GM18909 (cell line): Measurements from ENCODE around the gene TNRC6A.

Experiments
- ATAC-seq: cut with Tn5 transposase; IDR thresholded peaks from one replicate; pipeline ENCODE4 v1.9.1; 2021; ENCODE audit warnings: mild to moderate bottlenecking; ENCODE audit not compliant: unreplicated experiment, poor library complexity

The TNRC6A gene

GRCh38 chr16:24753437-24753836 is 24.0 kb downstream of the TNRC6A start:
- ATAC-seq = no peak

- ATAC-seq = no peak
Measured at GRCh38 chr16:24754543-24754942, 25.1 kb downstream of the TNRC6A start.

DNA sequence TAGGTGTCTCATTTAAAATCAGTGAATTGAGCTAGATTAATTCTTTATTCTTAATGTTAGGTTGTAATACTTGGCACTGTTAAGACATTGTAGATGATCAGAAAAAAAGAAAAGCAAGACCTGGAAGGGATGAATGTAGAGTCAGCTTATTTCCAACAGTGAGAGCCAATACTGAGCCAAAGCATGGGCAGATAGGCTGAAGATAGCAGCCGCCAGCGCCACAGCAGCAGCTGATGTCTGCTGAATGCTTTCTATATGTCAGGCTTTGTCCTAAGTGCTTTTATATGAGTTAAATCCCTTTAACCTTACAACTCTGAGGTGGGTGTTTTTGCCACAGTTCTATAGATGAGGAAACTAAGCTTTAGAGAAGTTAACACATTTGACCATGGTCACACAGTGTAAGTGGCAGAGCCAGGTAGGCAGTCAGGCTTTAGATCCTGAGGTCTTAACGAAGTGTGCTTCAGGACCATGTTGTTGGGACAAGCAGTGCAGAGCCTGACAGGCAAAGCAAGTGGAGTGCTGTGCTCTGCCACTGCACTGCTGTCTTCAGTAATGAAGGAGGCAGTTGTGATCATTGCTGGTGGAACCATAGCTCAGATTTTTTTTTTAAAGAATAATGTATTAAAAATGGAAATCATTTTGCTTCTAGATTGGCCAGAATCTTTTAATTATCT is 25.9 kb downstream of the TNRC6A start:
- no peak for ATAC-seq

- ATAC-seq = no peak
Measured at GRCh38 chr16:24758373-24758772, 28.9 kb downstream of the TNRC6A start.

- no peak for ATAC-seq
Measured at GRCh38 chr16:24759006-24759405, 29.6 kb downstream of the TNRC6A start.

DNA sequence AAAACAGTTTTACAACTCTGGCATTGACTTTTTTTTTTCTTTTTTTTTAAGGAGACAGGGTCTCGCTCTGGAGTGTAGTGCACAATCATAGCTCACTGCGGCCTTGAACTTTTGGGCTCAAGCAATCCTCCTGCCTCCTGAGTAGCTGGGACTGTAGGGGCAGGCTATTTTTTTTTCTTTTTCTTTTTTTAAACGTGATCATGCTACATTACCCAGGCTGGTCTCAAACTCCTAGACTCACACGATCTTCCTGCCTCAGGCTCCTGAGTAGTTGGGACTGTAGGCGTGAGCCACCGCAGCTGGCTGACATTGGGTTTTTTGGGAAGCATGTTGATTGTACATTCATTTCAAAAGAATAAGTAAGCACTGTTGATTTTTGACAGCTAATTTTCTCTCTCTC is 32.1 kb downstream of the TNRC6A start:
- ATAC-seq = no peak

DNA sequence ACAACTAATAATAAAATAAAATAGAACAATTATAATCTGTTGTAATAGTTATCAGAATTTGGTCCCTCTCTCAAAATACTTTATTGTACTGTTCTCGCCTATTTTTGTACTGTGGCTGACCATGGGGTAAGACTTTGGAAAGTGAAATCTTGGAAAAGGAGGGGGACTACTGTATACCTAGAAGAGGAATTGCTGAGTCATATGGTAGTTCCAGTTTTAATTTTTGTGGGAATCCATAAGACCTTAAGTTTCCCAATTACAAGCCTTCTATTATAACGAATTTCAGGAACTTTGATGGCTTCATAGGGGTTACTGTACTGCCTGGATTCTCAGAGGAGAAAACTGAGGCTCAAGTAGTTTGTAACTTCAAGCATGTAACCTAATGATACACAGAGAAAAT is 35.5 kb downstream of the TNRC6A start:
- no peak for ATAC-seq

DNA sequence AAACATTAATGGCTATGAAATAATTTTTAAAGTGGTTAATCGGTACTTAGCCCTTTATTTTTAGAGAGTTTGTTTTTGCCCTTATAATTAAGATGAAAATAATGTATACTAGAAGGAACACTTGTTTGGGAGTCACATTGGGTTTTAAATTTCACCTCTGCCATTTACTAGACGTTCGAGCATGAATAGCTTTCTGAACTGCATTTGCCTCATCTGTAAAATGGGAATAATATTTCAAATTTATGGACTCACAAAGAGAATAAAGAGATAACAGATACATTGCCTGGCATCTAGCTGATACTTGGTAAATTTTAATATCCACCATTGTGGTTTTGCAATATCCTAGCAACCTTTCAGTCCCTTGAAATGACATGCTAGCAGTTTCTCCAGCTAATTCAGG is 36.6 kb downstream of the TNRC6A start:
- ATAC-seq = no peak

GRCh38 chr16:24769806-24770205 is 40.4 kb downstream of the TNRC6A start:
- ATAC-seq = no peak

DNA sequence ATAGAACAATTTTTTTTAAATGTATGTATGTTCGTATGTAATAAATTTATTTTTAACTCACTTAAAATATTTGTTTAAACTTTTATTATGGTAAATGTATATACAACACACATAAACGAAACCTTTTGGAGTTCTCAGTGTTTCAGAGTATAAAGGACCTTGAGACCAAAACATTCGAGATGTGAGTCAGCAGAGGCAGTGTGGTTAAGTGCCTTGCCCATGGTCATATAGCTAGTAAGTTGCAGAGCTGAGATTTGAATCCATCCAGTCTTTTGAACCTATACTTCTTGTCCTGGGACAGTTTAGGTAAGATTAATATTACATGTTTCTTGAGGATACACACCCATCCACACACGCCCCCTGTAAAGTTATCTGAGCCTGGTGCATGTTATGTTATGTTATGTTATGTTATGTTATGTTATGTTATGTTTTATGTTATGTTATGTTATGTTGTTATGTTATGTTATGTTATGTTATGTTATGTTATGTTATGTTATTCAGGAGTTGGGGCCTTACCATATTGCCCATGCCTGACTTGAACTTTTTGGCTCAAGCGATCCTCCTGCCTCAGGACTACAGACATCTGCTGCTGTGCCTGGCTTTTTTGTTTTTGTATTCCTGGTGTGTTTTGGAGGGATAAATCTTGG is 41.8 kb downstream of the TNRC6A start:
- ATAC-seq = no peak

DNA sequence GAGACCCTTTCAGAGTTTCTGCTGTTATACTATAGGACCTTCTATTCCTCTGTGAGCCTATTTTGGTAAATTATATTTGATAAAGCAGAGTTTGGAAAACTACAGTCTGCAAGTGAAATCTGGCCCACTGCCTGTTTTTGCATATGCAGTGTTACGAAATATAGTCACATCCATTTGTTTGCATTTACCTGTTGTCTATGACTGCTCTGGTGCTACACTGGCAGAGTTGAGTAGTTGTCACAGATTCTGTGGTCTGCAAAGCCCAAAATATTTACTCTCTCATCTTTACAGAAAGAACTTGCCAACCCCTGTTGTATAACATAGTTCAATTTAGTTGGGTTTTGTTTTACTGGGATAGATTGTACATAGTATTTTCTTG is 42.3 kb downstream of the TNRC6A start:
- no peak for ATAC-seq

DNA sequence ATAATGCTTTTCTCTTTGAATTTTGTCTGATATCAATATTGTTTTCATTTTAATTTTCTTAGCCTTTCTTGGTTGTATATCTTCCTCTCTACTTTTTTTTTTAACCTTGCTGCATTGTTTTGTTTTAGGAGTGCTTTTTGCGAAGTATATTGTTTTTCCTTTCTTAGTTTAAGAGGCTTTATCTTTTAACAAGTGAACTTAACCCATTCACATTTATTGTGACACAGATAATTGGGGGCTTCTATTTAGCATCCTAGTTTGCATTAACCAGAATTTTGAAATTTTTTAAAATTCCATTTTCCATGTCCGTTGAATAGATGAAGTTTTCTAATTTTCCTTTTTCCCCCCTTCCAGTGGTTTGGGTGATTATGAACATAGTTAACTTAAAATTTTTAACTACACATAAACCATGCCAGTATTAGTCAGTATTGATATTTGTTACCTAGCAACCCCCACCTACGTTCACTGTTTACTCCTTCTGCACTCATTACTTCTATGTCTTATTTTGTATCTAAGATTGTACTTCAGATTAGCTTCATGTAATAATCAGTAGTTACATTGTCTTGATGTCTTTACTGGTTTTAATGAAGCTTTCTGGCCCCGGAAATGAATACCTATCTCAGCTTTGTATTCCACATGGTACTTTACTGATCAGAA is 44.4 kb downstream of the TNRC6A start:
- ATAC-seq = no peak

- no peak for ATAC-seq
Measured at GRCh38 chr16:24774510-24774909, 45.1 kb downstream of the TNRC6A start.

DNA sequence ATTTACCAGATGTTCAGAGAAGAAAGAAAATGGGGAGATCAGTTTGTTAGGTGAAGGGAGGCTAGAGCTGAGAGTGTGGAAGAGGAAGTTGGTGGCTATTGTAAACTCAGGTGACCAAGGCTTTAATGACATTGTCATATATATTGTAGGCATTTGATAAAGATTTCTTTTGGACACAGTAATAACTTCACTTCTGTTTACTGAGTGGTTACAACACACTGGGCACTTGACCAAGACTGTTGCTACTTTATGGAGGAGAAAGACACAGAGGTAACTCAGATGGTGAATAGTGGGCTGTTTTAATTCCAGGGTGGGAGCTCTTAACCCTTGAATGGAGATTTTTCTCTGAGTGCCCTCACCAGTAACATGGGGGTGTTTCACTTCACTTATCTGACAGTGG is 46.0 kb downstream of the TNRC6A start:
- no peak for ATAC-seq

DNA sequence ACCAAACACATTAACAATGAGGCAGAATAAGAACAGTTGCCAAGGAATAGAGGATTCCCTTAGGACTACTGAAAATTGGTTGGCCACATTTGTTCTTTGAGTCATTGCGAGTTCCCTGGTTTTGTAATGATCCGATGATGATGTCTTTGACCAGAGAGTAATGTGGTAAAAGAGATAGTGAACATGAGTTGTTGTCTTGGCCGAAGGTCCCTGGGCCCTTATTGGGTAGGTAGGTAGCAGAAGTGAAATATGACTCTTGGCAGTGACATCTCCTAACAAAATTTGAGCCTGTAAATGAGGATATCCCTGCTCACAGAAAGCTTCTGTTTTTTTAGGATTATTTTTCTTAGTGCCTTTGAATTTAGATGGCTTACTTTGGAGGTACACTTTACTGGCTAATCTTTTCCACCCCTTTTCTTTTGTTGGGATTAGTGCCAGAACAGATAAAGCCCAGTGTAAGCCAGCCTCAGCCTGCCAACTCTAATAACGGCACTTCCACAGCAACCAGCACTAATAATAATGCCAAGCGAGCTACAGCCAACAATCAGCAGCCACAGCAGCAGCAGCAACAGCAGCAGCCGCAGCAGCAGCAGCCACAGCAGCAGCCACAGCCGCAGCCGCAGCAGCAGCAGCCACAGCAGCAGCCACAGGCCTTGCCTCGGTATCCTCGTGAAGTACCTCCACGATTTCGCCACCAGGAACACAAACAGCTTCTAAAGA is 47.2 kb downstream of the TNRC6A start:
- no peak for ATAC-seq

DNA sequence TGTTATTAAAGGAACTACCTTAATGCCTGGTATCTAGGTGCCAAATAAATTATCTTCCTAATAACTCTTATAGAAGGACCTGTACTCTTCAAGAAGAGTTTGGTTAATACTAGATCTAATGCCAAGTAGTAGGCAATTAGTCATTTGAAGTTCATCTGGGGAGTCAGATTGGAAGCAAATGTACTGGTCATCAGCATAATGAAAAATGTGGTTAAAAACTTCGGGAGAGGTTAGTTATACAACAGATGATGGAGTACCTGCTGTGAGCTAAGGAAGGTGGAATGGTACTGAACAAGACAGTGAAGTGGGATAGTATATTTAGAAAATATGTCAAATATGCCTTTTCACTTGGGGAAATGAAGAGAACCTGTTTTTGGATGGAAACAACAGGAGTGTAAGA is 49.2 kb downstream of the TNRC6A start:
- no peak for ATAC-seq

DNA sequence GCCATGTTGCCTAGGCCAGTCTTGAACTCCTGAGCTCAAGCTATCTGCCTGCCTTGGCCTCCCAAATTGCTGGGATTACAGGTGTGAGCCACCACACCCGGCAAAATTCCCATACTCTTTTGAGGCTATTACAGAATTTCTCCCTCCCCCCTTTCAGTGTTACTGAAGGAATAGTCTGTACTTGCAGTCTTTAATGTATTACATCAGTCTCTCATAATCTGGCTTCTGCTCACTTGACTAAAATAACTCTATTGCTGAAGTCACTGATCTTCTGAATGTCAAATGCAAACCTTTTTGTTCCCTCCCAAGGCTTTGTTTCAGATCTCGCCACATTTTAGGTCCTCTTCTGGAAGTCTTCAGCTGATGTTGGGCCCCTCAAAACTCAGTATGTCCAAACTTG is 51.8 kb downstream of the TNRC6A start:
- ATAC-seq = no peak

- ATAC-seq = no peak
Measured at GRCh38 chr16:24784121-24784520, 54.7 kb downstream of the TNRC6A start.

GRCh38 chr16:24789881-24790280 is 60.4 kb downstream of the TNRC6A start:
- no peak for ATAC-seq

GRCh38 chr16:24800586-24800985 is 71.1 kb downstream of the TNRC6A start:
- ATAC-seq = no peak

- no peak for ATAC-seq
Measured at GRCh38 chr16:24801761-24802302, 72.4 kb downstream of the TNRC6A start.
